RWPE2 (cell line): Measurements from ENCODE around the gene OTP.

ENCODE experiments used
- ATAC-seq: fragments of 200-7000 bp; cut with Tn5 transposase; 3 replicates; pipeline ENCODE4 v1.9.1; 2021; ENCODE audit warnings: low read depth
- DNase-seq: peaks from one replicate; pipeline ENCODE4 v3.0.0-alpha.2; 2020; ENCODE audit warnings: low spot score
- H3K27ac ChIP-seq: fragments of 450-650 bp; 2 replicates; pipeline ENCODE4 v1.5.1; 2017; ENCODE audit warnings: mild to moderate bottlenecking; ENCODE audit not compliant: poor library complexity, severe bottlenecking
- H3K27me3 ChIP-seq: fragments of 250-450 bp; sonication (Bioruptor Pico); 2 replicates; pipeline ENCODE4 v1.5.1; 2021; ENCODE audit warnings: mild to moderate bottlenecking, moderate library complexity; ENCODE audit not compliant: insufficient read depth, poor library complexity, severe bottlenecking
- H3K36me3 ChIP-seq: fragments of 250-450 bp; sonication (Bioruptor Pico); 2 replicates; pipeline ENCODE4 v1.5.1; 2020; ENCODE audit warnings: low read depth, mild to moderate bottlenecking, moderate library complexity
- H3K4me1 ChIP-seq: fragments of 250-450 bp; sonication (Bioruptor Pico); 2 replicates; pipeline ENCODE4 v1.5.1; 2021; ENCODE audit warnings: mild to moderate bottlenecking, moderate library complexity; ENCODE audit not compliant: insufficient read depth, poor library complexity, severe bottlenecking
- H3K4me3 ChIP-seq: fragments of 250-450 bp; sonication (Bioruptor Pico); 2 replicates; pipeline ENCODE4 v1.5.1; 2021; ENCODE audit warnings: mild to moderate bottlenecking, moderate library complexity; ENCODE audit not compliant: severe bottlenecking
- H3K9me3 ChIP-seq: fragments of 250-450 bp; sonication (Bioruptor Pico); 2 replicates; pipeline ENCODE4 v1.5.1; 2021; ENCODE audit warnings: mild to moderate bottlenecking, moderate library complexity; ENCODE audit not compliant: severe bottlenecking
- TF ChIP-seq, protein P1 (sequence below): fragments of 450-650 bp; IDR thresholded peaks from one replicate; pipeline ENCODE4 v1.5.1; 2017; ENCODE audit warnings: mild to moderate bottlenecking, moderate library complexity; ENCODE audit not compliant: poor library complexity, severe bottlenecking

The OTP gene

DNA sequence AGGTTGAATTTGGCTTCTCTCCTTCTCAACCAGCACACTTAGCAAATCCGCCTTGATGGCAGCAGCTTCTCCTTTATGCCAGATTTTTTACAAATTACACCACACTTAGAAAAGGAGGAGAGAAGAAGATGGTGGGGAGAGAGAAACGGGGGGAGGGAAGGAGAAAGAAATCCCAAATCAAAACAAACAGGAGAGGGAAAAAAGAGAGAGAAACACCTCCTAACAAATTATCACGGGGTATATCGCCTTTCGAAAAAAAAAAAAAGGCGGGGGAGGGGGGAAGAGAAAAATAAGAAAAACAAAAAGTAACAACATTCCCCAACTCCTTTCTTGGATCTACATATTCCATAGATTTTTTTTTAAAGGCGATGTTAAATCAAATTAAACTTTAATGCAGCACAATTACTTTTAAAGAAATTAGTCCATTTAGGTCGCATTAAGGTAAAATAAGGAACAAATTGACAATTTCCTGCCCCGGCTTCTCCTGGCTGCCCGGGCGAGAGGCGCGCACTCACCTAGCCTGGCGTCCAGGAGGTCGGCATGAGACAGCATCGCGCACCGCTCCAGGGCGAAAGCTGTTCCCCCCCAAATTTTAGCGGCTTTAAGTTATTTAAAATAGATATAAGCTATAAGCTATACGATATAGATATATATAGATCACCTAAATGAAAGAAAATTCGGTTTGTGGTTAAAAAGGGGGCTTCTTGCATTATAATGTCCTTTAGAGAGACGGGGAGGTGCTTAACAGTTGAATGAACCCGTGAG, at the start of gene OTP:
Gene OTP (minus strand): TSS at position 716 of the 765 bp plus-strand sequence. CDS start 164 bp downstream, at position 552.
- DNase-seq (no peak), ATAC-seq (no peak)
- Histone ChIP-seq H3K36me3 (no peaks in the 10 kb centered on the region), H3K9me3 (no peaks in the 10 kb centered on the region), H3K27me3 (peaks cover 100% of the 10 kb centered on the region), H3K4me1 (no peaks in the 10 kb centered on the region), H3K27ac (no peak within 1 kb of the TSS), H3K4me3 (no peak within 1 kb of the TSS)
- TF ChIP-seq, protein P1, sequence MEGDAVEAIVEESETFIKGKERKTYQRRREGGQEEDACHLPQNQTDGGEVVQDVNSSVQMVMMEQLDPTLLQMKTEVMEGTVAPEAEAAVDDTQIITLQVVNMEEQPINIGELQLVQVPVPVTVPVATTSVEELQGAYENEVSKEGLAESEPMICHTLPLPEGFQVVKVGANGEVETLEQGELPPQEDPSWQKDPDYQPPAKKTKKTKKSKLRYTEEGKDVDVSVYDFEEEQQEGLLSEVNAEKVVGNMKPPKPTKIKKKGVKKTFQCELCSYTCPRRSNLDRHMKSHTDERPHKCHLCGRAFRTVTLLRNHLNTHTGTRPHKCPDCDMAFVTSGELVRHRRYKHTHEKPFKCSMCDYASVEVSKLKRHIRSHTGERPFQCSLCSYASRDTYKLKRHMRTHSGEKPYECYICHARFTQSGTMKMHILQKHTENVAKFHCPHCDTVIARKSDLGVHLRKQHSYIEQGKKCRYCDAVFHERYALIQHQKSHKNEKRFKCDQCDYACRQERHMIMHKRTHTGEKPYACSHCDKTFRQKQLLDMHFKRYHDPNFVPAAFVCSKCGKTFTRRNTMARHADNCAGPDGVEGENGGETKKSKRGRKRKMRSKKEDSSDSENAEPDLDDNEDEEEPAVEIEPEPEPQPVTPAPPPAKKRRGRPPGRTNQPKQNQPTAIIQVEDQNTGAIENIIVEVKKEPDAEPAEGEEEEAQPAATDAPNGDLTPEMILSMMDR: no peak

DNA sequence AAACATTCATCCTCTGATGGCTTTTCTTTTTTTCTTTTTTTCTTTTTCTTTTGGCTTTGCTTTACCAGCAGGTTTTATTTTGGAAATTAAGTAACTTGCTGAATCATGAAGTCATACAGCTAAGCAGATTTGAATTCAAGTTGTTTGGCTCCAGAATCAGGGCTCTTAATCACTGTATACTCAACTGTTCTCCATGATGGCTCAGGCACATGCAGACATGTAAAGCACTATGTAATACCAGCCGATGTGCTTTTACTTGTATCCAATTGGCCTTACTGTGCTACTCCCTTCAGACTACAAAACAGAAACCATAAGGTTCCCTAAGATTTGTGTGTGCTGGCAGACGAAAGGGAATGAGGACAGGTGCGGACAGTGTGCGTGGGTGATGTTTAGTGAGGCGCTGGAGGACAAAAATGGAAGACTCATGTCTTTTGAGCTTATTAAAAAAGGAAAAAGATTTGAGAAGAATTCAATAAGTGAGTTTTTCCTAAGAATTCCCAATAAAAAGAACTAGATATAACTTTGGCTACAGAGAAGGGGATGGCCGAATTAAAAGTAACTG, 44.7 kb upstream of the OTP start:
- Histone ChIP-seq H3K36me3 (no peaks in the 10 kb centered on the region), H3K4me1 (no peaks in the 10 kb centered on the region), H3K4me3 (no peak overlapping the region), H3K27ac (no peak overlapping the region), H3K27me3 (no peaks in the 10 kb centered on the region), H3K9me3 (no peaks in the 10 kb centered on the region)
- ATAC-seq (no peak), DNase-seq (no peak)
- TF ChIP-seq, protein P1: no peak

DNA sequence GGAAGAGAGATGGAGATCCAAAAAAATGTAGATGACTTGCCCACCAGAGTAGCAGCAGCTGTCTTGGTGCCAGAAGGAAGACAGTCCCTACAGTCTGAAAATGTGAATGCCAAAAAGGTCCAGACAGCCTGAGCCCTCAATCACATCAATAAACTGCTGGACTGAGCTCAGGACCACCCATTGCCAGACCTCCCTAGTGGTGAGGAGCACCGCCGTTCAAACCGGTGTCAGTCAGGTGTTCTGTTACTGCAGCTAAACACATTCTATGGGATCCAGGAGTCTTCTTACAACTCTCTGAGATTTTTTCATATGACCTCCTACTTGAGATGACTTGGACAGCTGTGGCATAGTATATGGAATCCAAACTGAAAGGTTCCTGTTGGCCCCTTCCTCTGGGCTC, 32.0 kb upstream of the OTP start:
- TF ChIP-seq, protein P1: no peak
- H3K27me3 ChIP-seq: peaks cover 19% of the 10 kb centered on the region
- H3K27ac ChIP-seq: no peak overlapping the region
- H3K4me3 ChIP-seq: no peak overlapping the region
- H3K36me3 ChIP-seq: no peaks in the 10 kb centered on the region
- ATAC-seq: no peak
- H3K4me1 ChIP-seq: no peaks in the 10 kb centered on the region
- no peak for DNase-seq
- no peaks in the 10 kb centered on the region for H3K9me3 ChIP-seq

DNA sequence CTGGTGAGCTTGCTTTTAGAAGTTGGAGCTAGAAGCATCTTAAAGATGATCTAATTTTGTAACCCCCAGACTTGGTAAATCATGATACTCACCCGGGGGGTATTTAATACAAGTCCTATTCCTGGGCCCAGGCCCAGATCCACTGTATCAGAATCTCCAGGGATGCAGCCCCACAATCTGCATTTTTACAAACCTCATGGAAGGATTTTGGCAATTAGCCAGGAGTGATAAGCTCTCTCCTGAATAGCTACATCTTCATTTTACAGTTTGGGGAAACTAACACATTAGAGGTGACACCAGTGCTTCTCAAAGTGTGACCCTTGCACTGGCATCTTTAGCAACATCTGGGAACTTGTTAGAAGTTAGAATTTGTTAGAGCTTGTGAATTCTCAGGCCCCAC, 31.2 kb upstream of the OTP start:
- no peaks in the 10 kb centered on the region for H3K4me1 ChIP-seq
- H3K9me3 ChIP-seq: no peaks in the 10 kb centered on the region
- TF ChIP-seq, protein P1: no peak
- H3K36me3 ChIP-seq: no peaks in the 10 kb centered on the region
- DNase-seq: no peak
- H3K4me3 ChIP-seq: no peak overlapping the region
- no peak overlapping the region for H3K27ac ChIP-seq
- ATAC-seq: no peak
- peaks cover 19% of the 10 kb centered on the region for H3K27me3 ChIP-seq
